IMR-90 (cell line): ENCODE results near the gene RASL11A. TPM values are rescaled to one million over a fixed set of nuclear protein-coding genes. Genes with fewer than 3 reads are reported as not detected.

Experiments used
- ATAC-seq: fragments of 200-7000 bp; cut with Tn5 transposase; 2 replicates; pipeline ENCODE4 v1.9.1; 2020; ENCODE audit warnings: low read depth, mild to moderate bottlenecking, moderate library complexity
- BruUV-seq: library from RNA; stranded (reverse); fragments of 400-500 nt; replicated peaks from 2 replicates; lab custom pipeline; 2021; lab: Mats Ljungman, UMichigan
- CTCF ChIA-PET: fragments of 300-600 bp; formaldehyde crosslinking; extraction: SDS; loops from one replicate; lab custom pipeline; 2021; ENCODE audit warnings: antibody characterized with exemption; lab: Yijun Ruan, JAX
- POLR2A ChIA-PET: fragments of 300-600 bp; sonication (Branson Sonifier 250); formaldehyde crosslinking; loops from one replicate; lab custom pipeline; 2022; ENCODE audit warnings: antibody characterized with exemption; ENCODE audit not compliant: unreplicated experiment; lab: Charles Lee
- DNase-seq: peaks from one replicate; pipeline ENCODE4 v3.0.0; 2013
- H2AFZ ChIP-seq: replicated peaks from 2 replicates; pipeline ENCODE3; 2013; ENCODE audit warnings: low read length, mild to moderate bottlenecking; ENCODE audit not compliant: poor library complexity
- H2AK5ac ChIP-seq: 2 replicates; pipeline ENCODE4 v1.6.1; 2013; ENCODE audit warnings: low read depth, low read length, inconsistent platforms
- H2AK9ac ChIP-seq: replicated peaks from 2 replicates; pipeline ENCODE3; 2013; ENCODE audit warnings: mild to moderate bottlenecking, low read depth, low read length, moderate library complexity; ENCODE audit not compliant: poor library complexity
- H2BK120ac ChIP-seq: 2 replicates; pipeline ENCODE4 v1.6.1; 2013; ENCODE audit warnings: low read depth, low read length, inconsistent platforms
- H2BK15ac ChIP-seq: 3 replicates; pipeline ENCODE4 v1.6.1; 2013; ENCODE audit warnings: low read depth, low read length, inconsistent platforms
- H2BK20ac ChIP-seq: 2 replicates; pipeline ENCODE4 v1.6.1; 2013; ENCODE audit warnings: low read depth, mild to moderate bottlenecking, inconsistent platforms, low read length, moderate library complexity
- H2BK5ac ChIP-seq: 2 replicates; pipeline ENCODE4 v1.6.1; 2013; ENCODE audit warnings: mild to moderate bottlenecking, low read depth, low read length, inconsistent platforms; ENCODE audit not compliant: poor library complexity, severe bottlenecking
- H3K14ac ChIP-seq: replicated peaks from 2 replicates; pipeline ENCODE4 v1.6.1; 2013; ENCODE audit warnings: low read depth, low read length, inconsistent platforms
- H3K18ac ChIP-seq: 2 replicates; pipeline ENCODE4 v1.6.1; 2013; ENCODE audit warnings: low read depth, low read length, control low read depth
- H3K23ac ChIP-seq: 2 replicates; pipeline ENCODE4 v1.6.1; 2013; ENCODE audit warnings: low read depth, low read length, inconsistent platforms
- H3K27ac ChIP-seq: 2 replicates; pipeline ENCODE4 v1.5.1; 2013; ENCODE audit warnings: mild to moderate bottlenecking, control low read depth, low read length; ENCODE audit not compliant: insufficient read depth
- H3K27me3 ChIP-seq: 2 replicates; pipeline ENCODE4 v1.6.1; 2013; ENCODE audit warnings: low read length; ENCODE audit not compliant: control insufficient read depth, insufficient read depth
- H3K36me3 ChIP-seq: 2 replicates; pipeline ENCODE4 v1.6.1; 2013; ENCODE audit warnings: low read length, mixed read lengths; ENCODE audit not compliant: control insufficient read depth, insufficient read depth
- H3K4ac ChIP-seq: 2 replicates; pipeline ENCODE4 v1.6.1; 2013; ENCODE audit warnings: low read depth, low read length, inconsistent platforms
- H3K4me1 ChIP-seq: 2 replicates; pipeline ENCODE4 v1.6.1; 2013; ENCODE audit warnings: low read length, mixed read lengths; ENCODE audit not compliant: control insufficient read depth, insufficient read depth
- H3K4me2 ChIP-seq: 2 replicates; pipeline ENCODE4 v1.6.1; 2013; ENCODE audit warnings: low read depth, mild to moderate bottlenecking, control low read depth, low read length, moderate library complexity
- H3K4me3 ChIP-seq: 2 replicates; pipeline ENCODE4 v1.5.1; 2013; ENCODE audit warnings: low read depth, mild to moderate bottlenecking, control low read depth, low read length, moderate library complexity; ENCODE audit not compliant: insufficient read depth
- H3K56ac ChIP-seq: 2 replicates; pipeline ENCODE4 v1.6.1; 2013; ENCODE audit warnings: low read length, inconsistent platforms; ENCODE audit not compliant: insufficient read depth; ENCODE audit errors: extremely low read depth
- H3K79me1 ChIP-seq, 2 experiments: 2 replicates each; pipeline ENCODE4 v1.6.1; 2013; ENCODE audit warnings: low read length in 2 of 2, inconsistent platforms in 1 of 2, low read depth in 1 of 2
- H3K9ac ChIP-seq: 2 replicates; pipeline ENCODE4 v1.6.1; 2013; ENCODE audit warnings: low read depth, low read length, control low read depth
- H3K9me1 ChIP-seq: 2 replicates; pipeline ENCODE4 v1.6.1; 2013; ENCODE audit warnings: low read length, inconsistent platforms; ENCODE audit not compliant: insufficient read depth
- H3K9me3 ChIP-seq: 2 replicates; pipeline ENCODE4 v1.6.1; 2013; ENCODE audit warnings: low read length; ENCODE audit not compliant: control insufficient read depth, insufficient read depth
- H4K20me1 ChIP-seq: 2 replicates; pipeline ENCODE4 v1.6.1; 2013; ENCODE audit warnings: low read length, inconsistent platforms; ENCODE audit not compliant: insufficient read depth
- H4K5ac ChIP-seq: 2 replicates; pipeline ENCODE4 v1.6.1; 2013; ENCODE audit warnings: mild to moderate bottlenecking, low read depth, low read length, control low read depth
- H4K8ac ChIP-seq, 2 experiments: 2 replicates each; pipeline ENCODE4 v1.6.1; 2013; ENCODE audit warnings: low read depth in 2 of 2, low read length in 2 of 2, control low read depth in 1 of 2, inconsistent platforms in 1 of 2
- H4K91ac ChIP-seq: 2 replicates; pipeline ENCODE4 v1.6.1; 2013; ENCODE audit warnings: low read depth, low read length, inconsistent platforms; ENCODE audit not compliant: insufficient read depth
- BHLHE40 ChIP-seq: fragments of 150-350 bp; IDR thresholded peaks from 2 replicates; pipeline ENCODE4 v1.6.1; 2016; ENCODE audit warnings: mild to moderate bottlenecking, low read depth, low read length
- CEBPB ChIP-seq: IDR thresholded peaks from 2 replicates; pipeline ENCODE4 v1.6.1; 2012; ENCODE audit warnings: low read depth, low read length, improper control_type of control experiment
- CHD1 ChIP-seq: IDR thresholded peaks from 2 replicates; pipeline ENCODE4 v1.6.1; 2012; ENCODE audit warnings: low read depth, low read length, improper control_type of control experiment
- FOS ChIP-seq: fragments of 150-350 bp; IDR thresholded peaks from 2 replicates; pipeline ENCODE4 v1.6.1; 2016; ENCODE audit warnings: low read depth, low read length
- MAFK ChIP-seq: IDR thresholded peaks from 2 replicates; pipeline ENCODE4 v1.6.1; 2012; ENCODE audit warnings: low read depth, low read length, improper control_type of control experiment
- MAZ ChIP-seq: IDR thresholded peaks from 2 replicates; pipeline ENCODE4 v1.6.1; 2012; ENCODE audit warnings: low read depth, mild to moderate bottlenecking, low read length, improper control_type of control experiment, moderate library complexity, borderline replicate concordance
- MXI1 ChIP-seq: IDR thresholded peaks from 2 replicates; pipeline ENCODE4 v1.6.1; 2012; ENCODE audit warnings: low read depth, mild to moderate bottlenecking, low read length, moderate library complexity, borderline replicate concordance
- NFE2L2 ChIP-seq: fragments of 150-350 bp; IDR thresholded peaks from 2 replicates; pipeline ENCODE4 v1.6.1; 2016; ENCODE audit warnings: low read depth, mild to moderate bottlenecking, low read length
- POLR2A ChIP-seq: IDR thresholded peaks from 2 replicates; pipeline ENCODE4 v1.6.1; 2012; ENCODE audit warnings: mild to moderate bottlenecking, low read depth, low read length
- RAD21 ChIP-seq: IDR thresholded peaks from 2 replicates; pipeline ENCODE4 v1.6.1; 2012; ENCODE audit warnings: low read length, improper control_type of control experiment
- RCOR1 ChIP-seq: IDR thresholded peaks from 2 replicates; pipeline ENCODE4 v1.6.1; 2012; ENCODE audit warnings: mild to moderate bottlenecking, low read length, improper control_type of control experiment; ENCODE audit not compliant: insufficient replicate concordance
- SMC3 ChIP-seq: fragments of 150-350 bp; IDR thresholded peaks from 2 replicates; pipeline ENCODE4 v1.6.1; 2016; ENCODE audit warnings: low read depth, mild to moderate bottlenecking, antibody characterized with exemption, low read length, moderate library complexity
- WGBS, 2 experiments: methylation state at CpG; one replicate each; pipeline versions ENCODE4 v1.1.5 to v1.1.7; 2013; ENCODE audit warnings: missing lambda C conversion rate in 2 of 2; ENCODE audit not compliant: insufficient read length in 1 of 2; ENCODE audit errors: extremely low coverage in 2 of 2; 5-methylcytosine and 5-hydroxymethylcytosine counted together
- dilution Hi-C: fragments of 300-500 bp; cut with HindIII; formaldehyde crosslinking; loops from one replicate; pipeline ENCODE4 v1.14.3; 2018; ENCODE audit warnings: low sequenced_read_pairs; ENCODE audit not compliant: unreplicated experiment
- in situ Hi-C: fragments of 300-500 bp; cut with MboI; formaldehyde crosslinking; loops from 3 replicates; pipeline ENCODE4 v1.14.3; 2019; ENCODE audit warnings: low sequenced_read_pairs, inconsistent platforms, mixed read lengths
- intact Hi-C: fragments of 100-400 bp; cut with micrococcal nuclease; formaldehyde crosslinking; loops from 2 replicates; pipeline ENCODE4 v1.10.0; 2022
- polyA plus RNA-seq, 3 experiments: library from polyadenylated mRNA; depleted of rRNA; stranded (reverse); fragments of >200 nt; gene quantifications; 2 replicates each; pipeline ENCODE4 v1.2.3, GENCODE V29; 2012; ENCODE audit warnings: low replicate concordance in 1 of 3
- total RNA-seq: library from RNA; depleted of rRNA; stranded (reverse); fragments of >200 nt; gene quantifications from 2 replicates; pipeline ENCODE4 v1.2.3, GENCODE V29; 2012
- TF ChIP-seq, protein P1 (sequence below): fragments of 150-350 bp; IDR thresholded peaks from 2 replicates; pipeline ENCODE4 v1.6.1; 2017; ENCODE audit warnings: mild to moderate bottlenecking, antibody characterized with exemption, low read length, low read depth
- TF ChIP-seq, protein P2 (sequence below): conservative IDR thresholded peaks from 2 replicates; pipeline ENCODE4 v1.5.1; 2012; ENCODE audit warnings: mild to moderate bottlenecking, low read depth, low read length, improper control_type of control experiment

RASL11A gene
- total and polyA plus RNA-seq, 2 of the 4 experiments (the other 2 are of a cell fraction): 10.4 to 18.5 TPM

DNA sequence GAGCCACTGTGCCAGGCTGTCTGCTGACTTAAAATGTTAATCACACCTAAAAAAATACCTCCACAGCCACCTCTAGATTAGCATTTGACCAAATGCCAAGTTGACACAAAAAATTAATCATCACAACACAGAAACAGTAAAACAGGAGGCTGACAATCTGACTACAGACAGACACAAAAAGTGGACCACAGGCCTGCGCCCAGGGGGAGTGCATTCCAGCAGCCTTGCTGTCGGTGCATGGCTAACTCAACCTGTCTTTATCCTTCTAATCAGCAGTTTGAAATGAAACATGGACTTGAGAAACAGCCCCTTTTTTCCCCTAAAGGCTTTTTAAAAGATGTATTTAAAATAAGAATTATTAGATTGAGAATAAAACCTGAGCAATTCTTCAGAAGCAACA lies 34.0 kb downstream of the RASL11A start:
- CTCF ChIA-PET: no interaction called here
- Histone ChIP-seq H3K9me1 (peaks cover 8% of the 10 kb centered on the region; the same call in 1 of the 2 replicates), H2BK20ac (no peak overlapping the region), H3K4ac (no peak overlapping the region), H3K27ac (no peak overlapping the region), H3K9me3 (peaks cover 3% of the 10 kb centered on the region; the same call in 1 of the 2 replicates), H3K4me2 (no peak overlapping the region), H3K27me3 (peaks cover 9% of the 10 kb centered on the region), H3K23ac (no peak overlapping the region), H3K4me3 (no peak overlapping the region), H2BK15ac (no peak overlapping the region), H2AK5ac (no peak overlapping the region), H3K56ac (no peak overlapping the region), H4K8ac (no peak overlapping the region), H3K36me3 (no peaks in the 10 kb centered on the region), H2AFZ (no peak overlapping the region), H4K20me1 (no peaks in the 10 kb centered on the region), H4K5ac (no peak overlapping the region), H3K14ac (no peak overlapping the region), H2BK5ac (no peak overlapping the region), H3K4me1 (peaks cover 2% of the 10 kb centered on the region; the same call in 1 of the 2 replicates), H3K9ac (no peak overlapping the region), H2AK9ac (no peak overlapping the region), H3K79me1 (no peaks in the 10 kb centered on the region), H4K91ac (no peak overlapping the region), H3K18ac (no peak overlapping the region), H2BK120ac (no peak overlapping the region)
- dilution Hi-C loops (no loop called here), in situ Hi-C loops (no loop called here), intact Hi-C loops (no loop called here)
- POLR2A ChIA-PET: no interaction called here
- ATAC-seq: no peak
- DNase-seq: no peak
- TF ChIP-seq MAZ: no peak
- TF ChIP-seq CEBPB: no peak
- TF ChIP-seq SMC3: no peak
- no peak for TF ChIP-seq BHLHE40
- TF ChIP-seq, protein P1, sequence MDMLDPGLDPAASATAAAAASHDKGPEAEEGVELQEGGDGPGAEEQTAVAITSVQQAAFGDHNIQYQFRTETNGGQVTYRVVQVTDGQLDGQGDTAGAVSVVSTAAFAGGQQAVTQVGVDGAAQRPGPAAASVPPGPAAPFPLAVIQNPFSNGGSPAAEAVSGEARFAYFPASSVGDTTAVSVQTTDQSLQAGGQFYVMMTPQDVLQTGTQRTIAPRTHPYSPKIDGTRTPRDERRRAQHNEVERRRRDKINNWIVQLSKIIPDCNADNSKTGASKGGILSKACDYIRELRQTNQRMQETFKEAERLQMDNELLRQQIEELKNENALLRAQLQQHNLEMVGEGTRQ: no peak
- TF ChIP-seq MXI1: no peak
- TF ChIP-seq RAD21: no peak
- no peak for TF ChIP-seq FOS
- TF ChIP-seq, protein P2, sequence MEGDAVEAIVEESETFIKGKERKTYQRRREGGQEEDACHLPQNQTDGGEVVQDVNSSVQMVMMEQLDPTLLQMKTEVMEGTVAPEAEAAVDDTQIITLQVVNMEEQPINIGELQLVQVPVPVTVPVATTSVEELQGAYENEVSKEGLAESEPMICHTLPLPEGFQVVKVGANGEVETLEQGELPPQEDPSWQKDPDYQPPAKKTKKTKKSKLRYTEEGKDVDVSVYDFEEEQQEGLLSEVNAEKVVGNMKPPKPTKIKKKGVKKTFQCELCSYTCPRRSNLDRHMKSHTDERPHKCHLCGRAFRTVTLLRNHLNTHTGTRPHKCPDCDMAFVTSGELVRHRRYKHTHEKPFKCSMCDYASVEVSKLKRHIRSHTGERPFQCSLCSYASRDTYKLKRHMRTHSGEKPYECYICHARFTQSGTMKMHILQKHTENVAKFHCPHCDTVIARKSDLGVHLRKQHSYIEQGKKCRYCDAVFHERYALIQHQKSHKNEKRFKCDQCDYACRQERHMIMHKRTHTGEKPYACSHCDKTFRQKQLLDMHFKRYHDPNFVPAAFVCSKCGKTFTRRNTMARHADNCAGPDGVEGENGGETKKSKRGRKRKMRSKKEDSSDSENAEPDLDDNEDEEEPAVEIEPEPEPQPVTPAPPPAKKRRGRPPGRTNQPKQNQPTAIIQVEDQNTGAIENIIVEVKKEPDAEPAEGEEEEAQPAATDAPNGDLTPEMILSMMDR: no peak
- TF ChIP-seq NFE2L2: no peak
- TF ChIP-seq RCOR1: no peak
- TF ChIP-seq MAFK: no peak
- no peak for TF ChIP-seq CHD1
- no peak for TF ChIP-seq POLR2A
- BruUV-seq: no TSS peak
- WGBS, 2 experiments: no CpG with 5 or more reads among the region's 2 CpGs
